Measurements from ENCODE around the gene ZNF581.

The ZNF581 gene

DNA sequence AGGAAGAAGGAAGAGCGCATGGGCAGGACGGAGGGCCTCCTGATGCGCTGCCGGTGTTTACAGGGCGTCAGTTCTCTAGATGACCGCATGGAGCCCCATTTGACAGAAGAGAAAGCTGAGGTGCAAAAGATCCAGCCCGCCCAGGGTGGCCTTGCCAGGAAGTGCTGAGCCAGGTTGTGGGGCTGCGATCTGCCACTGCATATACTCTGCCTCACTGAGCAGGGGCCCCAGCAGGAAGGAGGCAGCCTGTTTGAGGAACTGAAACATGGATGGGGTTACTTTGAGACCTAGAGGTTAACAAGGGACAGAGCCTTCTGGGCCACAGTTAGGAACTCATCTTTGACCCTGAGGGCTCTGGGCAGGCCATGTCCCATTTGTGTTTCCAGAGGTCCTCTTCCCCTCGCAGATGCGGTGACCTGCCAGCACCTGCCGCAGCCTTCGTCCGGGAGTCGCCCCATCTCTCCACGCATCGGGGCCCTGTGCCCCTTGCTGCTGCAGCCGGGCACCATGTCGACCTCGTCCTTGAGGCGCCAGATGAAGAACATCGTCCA lies 34.7 kb downstream of the ZNF581 start:
- no peak for DNase-seq (ENCODE audit: low read depth in 1 of 2, low spot score in 1 of 2)

- no peak for DNase-seq (ENCODE audit: low read depth in 1 of 2, low spot score in 1 of 2)
Observed at GRCh38 chr19:55679343-55680257, 36.2 kb downstream of the ZNF581 start.

- no peak for DNase-seq (ENCODE audit: low read depth in 1 of 2, low spot score in 1 of 2)
Observed at GRCh38 chr19:55680339-55681130, 37.1 kb downstream of the ZNF581 start.

- no peak for DNase-seq (ENCODE audit: low read depth in 1 of 2, low spot score in 1 of 2)
Observed at GRCh38 chr19:55681131-55682092, 38.0 kb downstream of the ZNF581 start.

DNA sequence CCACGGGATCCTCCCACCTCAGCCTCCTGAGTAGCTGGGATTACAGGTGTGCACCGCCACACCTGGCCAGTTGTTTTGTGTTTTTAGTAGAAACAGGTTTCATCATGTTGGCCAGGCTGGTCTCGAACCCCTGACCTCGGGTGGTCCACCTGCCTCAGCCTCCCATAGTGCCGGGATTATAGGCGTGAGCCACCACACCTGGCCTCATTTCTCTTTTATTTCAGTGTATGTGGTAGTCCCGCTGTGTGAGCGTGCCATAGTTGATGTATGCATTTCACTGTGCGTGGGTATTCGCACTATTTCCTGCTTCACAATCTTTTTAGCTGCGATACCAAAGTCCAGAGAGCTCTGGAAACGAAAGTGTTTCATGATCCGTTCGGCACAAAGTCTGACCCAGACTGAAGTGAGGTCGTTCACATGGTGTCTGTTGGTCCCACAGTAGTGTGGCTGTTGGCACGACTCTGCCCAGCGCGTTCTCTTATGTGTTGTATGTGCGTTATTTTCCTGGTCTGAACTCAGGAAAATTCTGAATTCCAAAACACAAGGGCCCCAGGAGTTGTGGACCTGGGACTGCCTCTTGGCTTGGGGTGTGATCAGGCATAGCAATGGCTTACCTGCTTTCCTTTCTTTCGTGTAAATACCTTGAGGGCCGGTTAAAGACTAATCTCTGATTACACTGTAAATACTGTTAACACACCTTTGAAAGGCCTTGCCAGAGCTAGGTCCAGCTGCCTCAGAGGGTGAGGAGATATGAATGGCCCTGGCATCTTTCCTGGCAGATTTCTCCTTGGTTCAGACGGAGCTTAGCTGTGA lies 40.2 kb downstream of the ZNF581 start:
- no peak for DNase-seq (ENCODE audit: low read depth in 1 of 2, low spot score in 1 of 2)

- DNase-seq (ENCODE audit: low read depth in 1 of 2, low spot score in 1 of 2): no peak
Observed at GRCh38 chr19:55684946-55685681, 41.7 kb downstream of the ZNF581 start.

- no peak for DNase-seq (ENCODE audit: low read depth in 1 of 2, low spot score in 1 of 2)
Observed at GRCh38 chr19:55685776-55686175, 42.3 kb downstream of the ZNF581 start.

- DNase-seq (ENCODE audit: low read depth in 1 of 2, low spot score in 1 of 2): no peak
Observed at GRCh38 chr19:55686311-55687050, 43.0 kb downstream of the ZNF581 start.

GRCh38 chr19:55687281-55688201 lies 44.1 kb downstream of the ZNF581 start:
- no peak for DNase-seq (ENCODE audit: low read depth in 1 of 2, low spot score in 1 of 2)

GRCh38 chr19:55688422-55689218 lies 45.2 kb downstream of the ZNF581 start:
- DNase-seq (ENCODE audit: low read depth in 1 of 2, low spot score in 1 of 2): no peak

DNA sequence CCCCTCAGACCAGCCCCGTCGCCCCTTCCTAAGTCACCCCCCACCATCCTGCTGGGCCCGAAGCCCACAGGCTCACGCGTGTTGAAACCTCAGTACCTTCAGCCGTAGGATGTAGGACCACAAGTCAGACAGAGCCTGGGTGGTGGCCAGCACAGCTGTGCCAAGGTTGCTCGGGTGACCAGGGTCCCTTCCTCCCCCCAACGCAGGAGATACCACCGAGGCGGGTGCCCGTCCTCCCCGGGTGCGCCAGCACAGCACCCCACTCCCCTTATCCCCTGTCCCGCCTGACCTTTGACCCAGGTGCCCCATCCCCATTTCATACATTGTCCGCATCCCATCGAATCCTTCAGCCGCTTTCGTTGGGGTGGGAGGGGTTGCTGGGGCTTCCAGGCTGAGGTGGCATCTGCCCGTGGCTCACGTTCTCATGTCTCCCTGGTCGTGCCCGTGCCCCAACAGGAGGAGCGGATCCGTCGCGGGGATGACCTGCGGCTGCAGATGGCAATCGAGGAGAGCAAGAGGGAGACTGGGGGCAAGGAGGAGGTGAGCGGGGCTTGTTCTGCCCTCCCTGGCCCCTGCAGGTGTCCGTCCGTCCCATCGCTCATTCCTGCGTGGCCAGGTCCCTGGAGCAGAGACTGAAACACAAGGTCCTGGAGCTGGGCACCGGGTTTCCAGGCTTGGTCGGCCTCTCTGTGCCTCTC lies 46.1 kb downstream of the ZNF581 start:
- DNase-seq (ENCODE audit: low read depth in 1 of 2, low spot score in 1 of 2): no peak

DNA sequence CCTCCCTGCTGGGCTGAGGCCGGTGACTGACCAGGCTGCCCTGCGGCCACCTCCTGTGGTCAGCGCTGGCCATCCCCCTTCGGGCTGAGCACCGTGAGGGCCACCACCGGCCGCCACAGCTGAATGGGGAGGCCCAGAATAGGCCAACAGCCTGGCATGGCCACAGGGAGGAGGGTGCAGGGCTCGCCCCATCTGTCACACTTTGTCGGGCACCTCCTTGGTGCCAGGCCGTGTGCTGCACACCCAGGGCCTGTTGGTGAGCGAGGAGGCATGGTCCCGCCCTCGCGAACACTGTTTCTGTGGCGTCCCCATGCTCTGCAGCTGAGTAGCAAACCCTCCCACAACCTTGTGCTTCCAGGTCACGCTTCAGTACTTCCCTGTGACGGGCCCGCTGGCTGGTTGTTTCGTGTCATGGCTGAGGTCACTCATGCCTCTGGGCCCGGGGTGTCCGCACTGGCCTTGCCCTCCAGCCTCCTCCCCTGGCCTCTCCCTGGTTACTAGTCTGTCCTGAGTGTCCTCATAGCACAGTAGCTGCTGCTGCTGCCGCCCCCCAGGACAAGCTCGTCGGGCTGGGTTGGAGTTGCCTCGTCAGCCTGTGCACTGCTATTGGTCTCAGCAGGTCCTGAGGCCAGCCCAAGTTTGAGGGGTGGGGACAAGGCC lies 46.8 kb downstream of the ZNF581 start:
- DNase-seq (ENCODE audit: low read depth in 1 of 2, low spot score in 1 of 2): no peak

DNA sequence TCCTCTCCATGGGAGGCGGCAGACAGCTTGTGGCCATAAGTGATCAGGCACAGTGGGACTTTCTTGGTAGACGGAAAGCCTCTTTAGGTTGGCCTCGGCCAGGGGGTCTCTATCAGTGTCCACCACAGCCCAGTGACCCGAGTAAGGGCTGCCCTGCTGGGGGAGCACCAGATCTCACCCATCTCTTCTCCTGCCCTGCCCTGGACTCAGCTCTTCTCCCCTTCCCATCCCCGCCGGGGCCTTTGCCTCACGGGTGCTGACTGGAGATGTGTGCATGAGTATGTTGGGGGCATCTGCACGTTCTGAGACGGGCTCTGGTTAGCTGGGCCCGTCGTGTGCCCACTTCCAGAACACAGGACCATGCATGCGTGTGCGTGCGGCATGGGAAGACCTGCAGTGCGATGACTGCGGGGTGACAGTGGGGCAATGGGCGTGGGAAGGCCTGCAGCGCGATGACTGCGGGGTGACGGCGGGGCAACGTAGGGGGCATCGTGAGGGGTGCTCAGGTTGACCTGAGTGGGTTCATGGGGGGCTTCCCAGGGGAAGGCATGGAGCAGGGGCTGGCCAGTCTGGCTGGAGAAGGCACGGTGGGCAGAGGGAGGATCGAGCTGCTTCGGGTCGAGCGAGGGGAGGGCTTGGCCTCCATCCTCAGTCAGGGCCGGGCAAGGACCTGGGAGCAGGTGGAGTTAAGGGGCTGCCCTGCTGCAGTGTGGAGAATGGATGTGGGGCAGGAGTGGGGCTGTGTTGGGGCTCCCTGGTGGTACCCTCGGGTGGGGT lies 47.5 kb downstream of the ZNF581 start:
- DNase-seq (ENCODE audit: low read depth in 1 of 2, low spot score in 1 of 2): no peak

DNA sequence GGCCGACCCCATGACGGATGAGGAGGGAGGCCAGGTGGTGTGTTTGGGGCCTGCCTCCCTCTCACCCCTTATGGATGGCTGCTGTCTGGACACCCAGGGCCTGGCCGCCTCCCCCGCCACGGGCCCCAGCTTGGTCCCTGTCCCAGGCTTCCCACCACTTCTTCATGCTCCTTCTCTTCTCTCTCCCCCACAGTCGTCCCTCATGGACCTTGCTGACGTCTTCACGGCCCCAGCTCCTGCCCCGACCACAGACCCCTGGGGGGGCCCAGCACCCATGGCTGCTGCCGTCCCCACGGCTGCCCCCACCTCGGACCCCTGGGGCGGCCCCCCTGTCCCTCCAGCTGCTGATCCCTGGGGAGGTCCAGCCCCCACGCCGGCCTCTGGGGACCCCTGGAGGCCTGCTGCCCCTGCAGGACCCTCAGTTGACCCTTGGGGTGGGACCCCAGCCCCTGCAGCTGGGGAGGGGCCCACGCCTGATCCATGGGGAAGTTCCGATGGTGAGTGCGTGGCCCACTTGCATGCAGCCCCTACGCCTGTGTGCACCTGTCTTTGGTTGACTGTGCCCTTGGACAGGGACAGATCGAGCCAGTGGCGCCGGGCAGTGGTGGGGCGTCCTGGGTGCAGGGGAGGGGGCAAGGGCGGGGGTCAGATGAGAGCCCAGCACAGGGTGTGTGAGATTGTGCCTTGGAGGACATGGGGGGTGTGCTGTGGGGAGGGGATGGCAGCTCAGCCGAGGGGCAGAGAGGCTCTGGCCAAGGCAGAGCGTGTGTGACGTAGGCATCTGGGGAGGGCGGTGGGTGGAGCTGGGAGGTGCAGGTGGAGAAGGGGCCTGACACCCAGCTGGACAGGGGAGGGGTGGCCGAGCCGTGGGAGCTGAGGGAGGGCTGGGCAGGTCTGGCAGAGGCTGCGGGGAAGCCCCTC lies 48.4 kb downstream of the ZNF581 start:
- DNase-seq (ENCODE audit: low read depth in 1 of 2, low spot score in 1 of 2): no peak
